GM12875 (cell line): ENCODE results near the gene EID3.
"Not testable (repeated sequence)": the region's sequence is repeated elsewhere in the genome, so short reads cannot be mapped to it uniquely, and the experiment has no call there.

ENCODE experiments used
- H3K4me3 ChIP-seq: one replicate; pipeline ENCODE4 v1.5.1; 2011; ENCODE audit warnings: low read depth, low read length, control low read depth
- TF ChIP-seq, protein P1 (sequence below): IDR thresholded peaks from 2 replicates; pipeline ENCODE4 v1.5.1; 2011; ENCODE audit warnings: low read depth, mild to moderate bottlenecking, control low read depth, inconsistent platforms, low read length, moderate library complexity, borderline replicate concordance; ENCODE audit not compliant: insufficient read depth

The EID3 gene

DNA sequence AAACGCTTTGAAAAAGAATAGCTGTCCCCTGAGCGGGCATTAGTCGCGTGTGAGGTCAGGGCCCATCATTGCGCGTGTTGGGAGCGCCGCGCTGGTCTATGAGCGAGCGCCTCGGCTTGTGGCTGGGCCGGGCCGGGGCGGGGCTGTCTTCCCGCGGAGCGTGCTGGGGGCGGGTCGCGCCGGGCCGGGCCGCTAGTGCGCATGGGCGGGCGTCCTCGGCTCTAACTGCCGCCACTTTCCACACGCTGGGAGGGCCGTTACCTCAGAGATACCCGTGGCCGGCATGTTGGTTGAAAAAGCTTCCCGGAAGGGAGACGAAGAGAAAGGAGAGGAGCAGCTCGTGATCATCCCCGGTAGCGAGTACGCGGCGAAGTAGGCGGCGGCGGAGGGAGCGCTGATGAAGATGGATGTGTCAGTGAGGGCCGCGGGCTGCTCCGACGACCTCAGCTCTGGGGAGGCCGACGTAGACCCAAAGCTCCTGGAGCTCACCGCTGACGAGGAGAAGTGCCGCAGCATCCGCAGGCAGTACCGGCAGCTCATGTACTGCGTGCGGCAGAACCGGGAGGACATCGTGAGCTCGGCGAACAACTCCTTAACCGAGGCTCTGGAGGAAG lies at the start of gene EID3:
TSS of gene EID3 (plus strand) at position 202 of the 614 bp plus-strand sequence. CDS start at position 398, 196 bp downstream.
- TF ChIP-seq, protein P1, sequence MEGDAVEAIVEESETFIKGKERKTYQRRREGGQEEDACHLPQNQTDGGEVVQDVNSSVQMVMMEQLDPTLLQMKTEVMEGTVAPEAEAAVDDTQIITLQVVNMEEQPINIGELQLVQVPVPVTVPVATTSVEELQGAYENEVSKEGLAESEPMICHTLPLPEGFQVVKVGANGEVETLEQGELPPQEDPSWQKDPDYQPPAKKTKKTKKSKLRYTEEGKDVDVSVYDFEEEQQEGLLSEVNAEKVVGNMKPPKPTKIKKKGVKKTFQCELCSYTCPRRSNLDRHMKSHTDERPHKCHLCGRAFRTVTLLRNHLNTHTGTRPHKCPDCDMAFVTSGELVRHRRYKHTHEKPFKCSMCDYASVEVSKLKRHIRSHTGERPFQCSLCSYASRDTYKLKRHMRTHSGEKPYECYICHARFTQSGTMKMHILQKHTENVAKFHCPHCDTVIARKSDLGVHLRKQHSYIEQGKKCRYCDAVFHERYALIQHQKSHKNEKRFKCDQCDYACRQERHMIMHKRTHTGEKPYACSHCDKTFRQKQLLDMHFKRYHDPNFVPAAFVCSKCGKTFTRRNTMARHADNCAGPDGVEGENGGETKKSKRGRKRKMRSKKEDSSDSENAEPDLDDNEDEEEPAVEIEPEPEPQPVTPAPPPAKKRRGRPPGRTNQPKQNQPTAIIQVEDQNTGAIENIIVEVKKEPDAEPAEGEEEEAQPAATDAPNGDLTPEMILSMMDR: no peak
- no peak within 1 kb of the TSS for H3K4me3 ChIP-seq

DNA sequence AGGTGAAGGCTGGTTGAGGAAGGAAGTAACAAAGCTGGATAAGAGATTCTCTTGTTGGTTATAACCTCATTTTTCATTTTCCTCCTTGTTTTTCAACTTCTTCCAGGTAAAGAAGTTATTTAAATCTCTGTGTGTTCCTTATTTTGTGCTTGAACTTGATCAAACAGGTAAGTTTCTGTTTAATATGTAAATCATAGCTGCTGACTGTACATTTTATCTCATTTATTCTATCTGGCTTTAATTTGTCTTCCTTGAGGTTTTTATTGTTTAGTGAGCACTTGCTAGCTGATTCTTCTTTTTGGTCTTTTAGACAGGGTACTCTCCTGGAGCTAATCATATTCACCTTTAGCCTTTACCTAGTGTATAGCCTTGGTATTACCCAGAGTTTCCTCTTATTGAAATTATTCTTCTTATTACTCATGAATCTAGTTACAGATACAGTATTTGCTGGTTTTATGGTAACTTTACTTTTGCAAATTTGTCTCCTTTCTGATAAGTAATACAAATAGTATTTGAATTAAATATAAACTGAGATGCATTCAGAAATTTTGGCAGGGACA lies 45.5 kb upstream of the EID3 start:
- TF ChIP-seq, protein P1: no peak
- no peak overlapping the region for H3K4me3 ChIP-seq

DNA sequence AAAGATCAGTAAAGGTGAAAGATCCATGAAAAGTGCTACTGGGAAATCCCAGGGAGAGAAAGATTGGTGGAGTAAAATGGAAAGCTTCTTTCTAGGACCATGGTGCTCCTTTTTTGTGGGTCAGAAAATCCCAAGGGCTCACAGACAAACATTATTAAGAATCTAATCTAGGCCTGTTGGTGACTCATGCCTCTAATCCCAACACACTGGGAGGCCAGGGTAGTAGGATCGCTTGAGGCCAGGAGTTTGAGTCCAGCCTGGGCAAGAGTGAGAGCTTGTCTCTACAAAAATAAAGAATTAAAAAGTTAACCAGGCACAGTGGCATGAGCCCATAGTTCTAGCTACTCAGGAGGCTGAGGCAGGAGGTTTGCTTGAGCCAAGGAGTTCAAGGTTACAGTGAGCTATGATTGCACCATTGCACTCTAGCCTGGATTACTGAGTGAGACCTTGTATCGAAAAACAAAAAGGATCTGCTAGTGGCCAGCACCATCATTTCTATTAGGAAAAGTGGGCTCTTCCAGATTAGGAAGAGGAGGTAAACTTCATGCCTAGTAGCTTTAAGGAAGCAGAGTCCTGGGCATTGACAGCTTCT lies 45.0 kb upstream of the EID3 start:
- TF ChIP-seq, protein P1: no peak
- H3K4me3 ChIP-seq: no peak overlapping the region

DNA sequence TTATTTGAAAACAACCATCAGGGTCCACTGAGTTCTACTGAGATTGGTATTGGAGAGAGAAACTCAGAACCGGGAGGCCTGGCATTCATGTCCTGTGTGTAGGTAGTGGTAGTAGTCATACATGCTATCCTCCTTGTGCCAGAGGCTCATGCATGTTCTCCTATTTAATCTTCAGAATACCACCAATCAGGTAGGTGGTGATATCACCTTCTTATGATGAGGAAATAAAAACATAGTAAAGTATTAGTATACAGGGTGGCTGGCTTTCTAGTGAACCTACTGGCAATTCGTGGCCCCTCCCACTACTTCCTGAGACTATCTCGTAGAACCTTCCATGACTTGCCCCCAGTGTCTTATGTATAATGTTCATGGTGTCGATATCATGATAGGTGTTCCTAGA lies 40.5 kb upstream of the EID3 start:
- H3K4me3 ChIP-seq: no peak overlapping the region
- TF ChIP-seq, protein P1: no peak

DNA sequence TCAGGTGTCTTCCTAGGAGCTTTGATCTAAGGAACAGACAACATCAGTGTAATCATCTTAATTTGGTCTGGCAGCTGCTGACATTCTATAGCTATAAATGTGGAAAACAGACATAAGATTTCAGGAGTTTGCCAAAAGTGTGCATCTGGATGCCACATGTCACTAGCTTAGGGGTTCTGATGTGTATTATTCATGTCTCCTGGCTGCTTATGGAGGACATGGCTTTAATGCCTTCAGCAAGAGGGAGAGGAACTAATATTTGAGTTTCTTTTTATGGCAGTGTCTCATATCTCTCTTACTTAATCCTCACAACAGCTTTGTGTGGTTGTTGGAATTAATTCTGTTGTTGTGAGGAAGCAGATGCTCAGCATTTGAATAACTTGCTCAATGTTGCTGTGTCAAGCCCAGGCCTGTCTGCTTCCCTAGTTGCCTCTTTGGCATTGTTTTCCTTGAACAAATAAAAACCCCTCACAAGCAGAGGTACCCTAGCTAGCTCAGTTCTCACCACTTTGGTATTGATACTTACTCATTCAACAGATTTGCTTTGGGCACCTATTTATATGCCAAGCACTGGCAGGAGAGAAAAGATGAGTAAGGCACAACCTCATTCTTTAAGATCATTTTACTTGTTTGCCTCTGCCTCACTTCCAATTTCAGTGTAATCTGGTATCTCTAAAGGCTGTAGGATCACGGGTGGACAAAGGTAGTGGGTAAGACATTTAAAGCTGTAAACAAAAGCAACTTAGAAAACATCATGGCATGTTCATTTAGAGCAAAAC lies 39.8 kb upstream of the EID3 start:
- H3K4me3 ChIP-seq: no peak overlapping the region
- TF ChIP-seq, protein P1: no peak

DNA sequence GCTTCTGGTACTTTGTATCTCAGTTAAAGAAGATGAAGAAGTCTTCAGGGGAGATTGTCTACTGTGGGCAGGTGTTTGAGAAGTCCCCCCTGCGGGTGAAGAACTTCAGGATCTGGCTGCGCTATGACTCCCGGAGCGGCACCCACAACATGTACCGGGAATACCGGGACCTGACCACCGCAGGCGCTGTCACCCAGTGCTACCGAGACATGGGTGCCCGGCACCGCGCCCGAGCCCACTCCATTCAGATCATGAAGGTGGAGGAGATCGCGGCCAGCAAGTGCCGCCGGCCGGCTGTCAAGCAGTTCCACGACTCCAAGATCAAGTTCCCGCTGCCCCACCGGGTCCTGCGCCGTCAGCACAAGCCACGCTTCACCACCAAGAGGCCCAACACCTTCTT lies 38.1 kb upstream of the EID3 start:
- H3K4me3 ChIP-seq: not testable (repeated sequence)

DNA sequence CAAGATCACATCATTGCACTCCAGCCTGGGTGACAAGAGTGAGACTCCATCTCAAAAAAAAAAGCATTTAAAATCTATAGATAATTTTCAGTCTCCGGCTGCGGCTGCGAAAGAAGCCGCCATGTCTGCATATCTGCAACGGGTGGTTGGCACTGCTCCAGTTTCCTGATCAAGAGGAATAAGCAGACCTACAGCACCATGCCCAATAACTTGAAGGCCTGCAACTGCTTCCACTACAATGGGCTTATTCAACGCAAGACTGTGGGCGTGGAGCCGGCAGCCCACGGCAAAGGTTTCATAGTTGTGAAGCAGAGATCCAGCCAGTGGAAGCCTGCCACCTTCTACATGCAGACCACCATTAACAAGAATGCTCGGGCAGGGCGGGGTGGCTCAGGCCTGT lies 30.6 kb upstream of the EID3 start:
- TF ChIP-seq, protein P1: no peak
- no peak overlapping the region for H3K4me3 ChIP-seq
